Measurements from ENCODE around the gene GUK1. TPM values are rescaled to one million over a fixed set of nuclear protein-coding genes. Genes with fewer than 3 reads are reported as not detected.

Gene GUK1
- total RNA-seq, 2 donors from 2014 or later, result 110 to 112 TPM

DNA sequence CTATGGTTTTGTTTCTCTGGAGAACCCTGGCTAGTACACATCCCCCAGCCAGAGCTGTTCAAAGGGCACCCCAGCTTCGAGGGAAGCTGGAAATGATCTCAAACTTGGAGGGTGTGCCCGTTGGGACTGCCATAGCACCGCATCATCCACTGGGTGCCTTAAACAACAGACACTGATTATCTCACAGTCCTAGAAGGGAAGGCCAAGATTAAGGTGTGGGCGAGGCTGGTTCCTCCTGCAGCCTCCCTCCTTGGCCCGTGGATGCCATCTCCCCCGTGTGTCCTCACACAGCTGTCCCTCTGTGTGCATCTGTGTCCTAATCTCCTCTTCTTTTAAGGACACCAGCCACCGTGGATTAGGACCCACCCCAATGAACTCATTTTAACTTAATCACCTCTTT is 21.3 kb downstream of the GUK1 start:
- no peak for DNase-seq
- Mint-ChIP-seq H3K4me1 (no peaks in the 10 kb centered on the region), H3K4me3 (no peak overlapping the region), H3K27me3 (ENCODE audit: insufficient read depth) (peaks cover 23% of the 10 kb centered on the region), H3K27ac (no peak overlapping the region), H3K36me3 (ENCODE audit: low read depth) (no peaks in the 10 kb centered on the region), H3K9me3 (no peaks in the 10 kb centered on the region)
- no peaks in the 10 kb centered on the region for H3K36me3 ChIP-seq (ENCODE audit: control insufficient read depth, insufficient read depth, low read length)
- TF ChIP-seq, protein P1, sequence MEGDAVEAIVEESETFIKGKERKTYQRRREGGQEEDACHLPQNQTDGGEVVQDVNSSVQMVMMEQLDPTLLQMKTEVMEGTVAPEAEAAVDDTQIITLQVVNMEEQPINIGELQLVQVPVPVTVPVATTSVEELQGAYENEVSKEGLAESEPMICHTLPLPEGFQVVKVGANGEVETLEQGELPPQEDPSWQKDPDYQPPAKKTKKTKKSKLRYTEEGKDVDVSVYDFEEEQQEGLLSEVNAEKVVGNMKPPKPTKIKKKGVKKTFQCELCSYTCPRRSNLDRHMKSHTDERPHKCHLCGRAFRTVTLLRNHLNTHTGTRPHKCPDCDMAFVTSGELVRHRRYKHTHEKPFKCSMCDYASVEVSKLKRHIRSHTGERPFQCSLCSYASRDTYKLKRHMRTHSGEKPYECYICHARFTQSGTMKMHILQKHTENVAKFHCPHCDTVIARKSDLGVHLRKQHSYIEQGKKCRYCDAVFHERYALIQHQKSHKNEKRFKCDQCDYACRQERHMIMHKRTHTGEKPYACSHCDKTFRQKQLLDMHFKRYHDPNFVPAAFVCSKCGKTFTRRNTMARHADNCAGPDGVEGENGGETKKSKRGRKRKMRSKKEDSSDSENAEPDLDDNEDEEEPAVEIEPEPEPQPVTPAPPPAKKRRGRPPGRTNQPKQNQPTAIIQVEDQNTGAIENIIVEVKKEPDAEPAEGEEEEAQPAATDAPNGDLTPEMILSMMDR (conservative IDR thresholded peaks at IDR 0.05), result no peak
- no peak overlapping the region for H3K4me3 ChIP-seq (ENCODE audit: low read length)
- WGBS, 2 experiments (ENCODE audit: insufficient coverage in 1 of 2, insufficient read length in 1 of 2), result 73 to 89% methylated on average over 2 to 6 of the region's 7 CpGs
- no peak overlapping the region for H3K9ac ChIP-seq (ENCODE audit: extremely low read depth, low read length, poor library complexity, severe bottlenecking)
- H3K27me3 ChIP-seq (ENCODE audit: control insufficient read depth, insufficient read depth, low read length, poor library complexity, severe bottlenecking), result no peaks in the 10 kb centered on the region
- no peaks in the 10 kb centered on the region for H3K9me3 ChIP-seq (ENCODE audit: control insufficient read depth, low read length)
- no peak overlapping the region for H3K27ac ChIP-seq (ENCODE audit: low read depth, low read length)
- H3K4me1 ChIP-seq (ENCODE audit: control insufficient read depth, insufficient read depth, low read length), result peaks cover 7% of the 10 kb centered on the region

DNA sequence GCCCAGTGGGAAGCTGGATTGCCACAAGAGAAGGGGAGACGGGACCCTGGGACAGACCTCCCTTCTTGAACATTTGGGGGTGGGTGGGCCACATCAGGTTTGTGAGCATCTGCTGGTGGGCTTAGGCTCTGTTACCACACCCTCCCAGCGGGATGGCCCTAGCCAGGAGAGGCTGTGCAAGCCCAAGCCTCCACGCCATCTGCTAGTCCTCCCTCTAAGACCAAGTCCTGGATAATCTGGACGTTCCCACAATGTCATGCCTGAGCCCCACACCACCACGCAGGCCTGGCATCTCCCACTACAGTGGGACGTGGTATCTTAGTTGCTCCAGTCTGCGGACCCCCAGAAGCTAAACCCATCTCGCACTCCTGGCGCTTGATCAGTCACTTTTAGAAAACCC is 21.8 kb downstream of the GUK1 start:
- Mint-ChIP-seq H3K36me3 (ENCODE audit: low read depth) (no peaks in the 10 kb centered on the region), H3K4me1 (peaks cover 4% of the 10 kb centered on the region), H3K27me3 (ENCODE audit: insufficient read depth) (peaks cover 23% of the 10 kb centered on the region), H3K9me3 (no peaks in the 10 kb centered on the region), H3K27ac (no peak overlapping the region), H3K4me3 (no peak overlapping the region)
- no peaks in the 10 kb centered on the region for H3K9me3 ChIP-seq (ENCODE audit: control insufficient read depth, low read length)
- H3K4me1 ChIP-seq (ENCODE audit: control insufficient read depth, insufficient read depth, low read length), result peaks cover 7% of the 10 kb centered on the region
- H3K36me3 ChIP-seq (ENCODE audit: control insufficient read depth, insufficient read depth, low read length), result no peaks in the 10 kb centered on the region
- TF ChIP-seq, protein P1 (conservative IDR thresholded peaks at IDR 0.05), result no peak
- DNase-seq, result no peak
- H3K4me3 ChIP-seq (ENCODE audit: low read length), result no peak overlapping the region
- no peak overlapping the region for H3K9ac ChIP-seq (ENCODE audit: extremely low read depth, low read length, poor library complexity, severe bottlenecking)
- 93 to 95% methylated on average over 6 to 9 of the region's 9 CpGs for WGBS, 2 experiments (ENCODE audit: insufficient coverage in 1 of 2, insufficient read length in 1 of 2)
- no peak overlapping the region for H3K27ac ChIP-seq (ENCODE audit: low read depth, low read length)
- H3K27me3 ChIP-seq (ENCODE audit: control insufficient read depth, insufficient read depth, low read length, poor library complexity, severe bottlenecking), result no peaks in the 10 kb centered on the region

DNA sequence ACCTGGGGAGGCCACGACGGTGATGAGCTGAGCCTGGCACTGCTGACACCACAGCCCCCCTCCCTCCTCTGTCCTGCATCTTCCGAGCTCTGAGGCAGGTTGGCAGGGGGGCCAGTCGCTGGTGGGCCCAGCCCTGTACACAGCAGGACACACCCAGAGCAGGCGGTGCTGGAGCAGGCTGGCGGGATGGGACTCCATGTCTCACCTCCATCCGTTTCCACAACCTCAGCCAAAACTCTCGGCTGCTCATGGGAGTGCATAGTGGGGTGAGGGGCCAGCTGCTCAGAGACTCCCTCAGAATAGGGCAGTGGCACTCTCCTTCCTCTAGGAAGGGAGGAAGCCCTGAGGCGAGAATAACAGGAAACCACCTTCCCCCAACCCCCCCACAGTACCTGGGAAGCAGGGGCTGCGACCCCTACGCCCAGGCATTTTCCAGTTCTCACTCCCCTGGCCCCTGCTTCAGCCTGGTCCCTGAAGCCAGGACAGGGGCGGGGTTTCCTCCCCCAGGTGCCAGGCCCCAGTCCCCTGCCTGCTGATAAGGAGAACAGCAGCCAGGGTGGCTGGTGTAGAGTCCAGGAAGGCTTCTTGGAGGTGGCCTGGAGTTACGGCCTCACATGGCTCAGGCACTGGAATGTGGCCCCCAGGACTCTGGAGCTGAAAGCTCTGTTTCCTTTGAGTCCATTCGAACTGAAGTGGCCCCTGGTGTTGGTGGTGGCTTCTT is 22.4 kb downstream of the GUK1 start:
- DNase-seq, result peak; percentile 73

More for the DNA sequence above, 22.4 kb downstream of the GUK1 start:
- no peaks in the 10 kb centered on the region for H3K27me3 ChIP-seq (ENCODE audit: control insufficient read depth, insufficient read depth, low read length, poor library complexity, severe bottlenecking)
- H3K9me3 ChIP-seq (ENCODE audit: control insufficient read depth, low read length), result no peaks in the 10 kb centered on the region
- no peaks in the 10 kb centered on the region for H3K36me3 ChIP-seq (ENCODE audit: control insufficient read depth, insufficient read depth, low read length)
- Mint-ChIP-seq H3K27ac (no peak overlapping the region), H3K4me3 (no peak overlapping the region), H3K36me3 (ENCODE audit: low read depth) (no peaks in the 10 kb centered on the region), H3K9me3 (no peaks in the 10 kb centered on the region), H3K4me1 (peaks cover 6% of the 10 kb centered on the region), H3K27me3 (ENCODE audit: insufficient read depth) (peaks cover 19% of the 10 kb centered on the region)
- 81 to 89% methylated on average over 6 to 14 of the region's 14 CpGs for WGBS, 2 experiments (ENCODE audit: insufficient coverage in 1 of 2, insufficient read length in 1 of 2)
- H3K4me3 ChIP-seq (ENCODE audit: low read length), result no peak overlapping the region
- TF ChIP-seq, protein P1 (conservative IDR thresholded peaks at IDR 0.05), result peak; percentile 41
- peaks cover 7% of the 10 kb centered on the region for H3K4me1 ChIP-seq (ENCODE audit: control insufficient read depth, insufficient read depth, low read length)
- no peak overlapping the region for H3K9ac ChIP-seq (ENCODE audit: extremely low read depth, low read length, poor library complexity, severe bottlenecking)
- H3K27ac ChIP-seq (ENCODE audit: low read depth, low read length), result no peak overlapping the region

Measured in endodermal cell (in vitro differentiated cells).